Mucosa of rectum (tissue), 2 donors: ENCODE data around the gene FAM187B.

Source experiments
- H3K27ac ChIP-seq, 2 donors: one replicate each; pipeline ENCODE4 v1.7.0; 2013; ENCODE audit warnings: inconsistent platforms in 2 of 2, low read depth in 2 of 2, low read length in 2 of 2
- H3K27me3 ChIP-seq, 2 donors: one replicate each; pipeline ENCODE4 v1.7.0; 2013; ENCODE audit warnings: low read length in 2 of 2; ENCODE audit not compliant: control insufficient read depth in 2 of 2, insufficient read depth in 2 of 2
- H3K36me3 ChIP-seq, 2 donors: one replicate each; pipeline ENCODE4 v1.7.0; 2013; ENCODE audit warnings: low read length in 2 of 2; ENCODE audit not compliant: control insufficient read depth in 2 of 2, insufficient read depth in 2 of 2
- H3K4me1 ChIP-seq, 2 donors: one replicate each; pipeline ENCODE4 v1.7.0; 2013; ENCODE audit warnings: low read length in 2 of 2, mild to moderate bottlenecking in 1 of 2; ENCODE audit not compliant: control insufficient read depth in 2 of 2, insufficient read depth in 2 of 2
- H3K4me3 ChIP-seq, 2 donors: one replicate each; pipeline ENCODE4 v1.7.0; 2013; ENCODE audit warnings: low read length in 2 of 2
- H3K9ac ChIP-seq, 2 donors: one replicate each; pipeline ENCODE4 v1.7.0; 2013; ENCODE audit warnings: low read length in 2 of 2, low read depth in 1 of 2, mild to moderate bottlenecking in 1 of 2
- H3K9me3 ChIP-seq, 2 donors: one replicate each; pipeline ENCODE4 v1.7.0; 2013; ENCODE audit warnings: low read length in 2 of 2; ENCODE audit not compliant: control insufficient read depth in 2 of 2
- donor health status: healthy.
- donor health status: Normal muscosa, but diverticular disease.

Gene FAM187B

DNA sequence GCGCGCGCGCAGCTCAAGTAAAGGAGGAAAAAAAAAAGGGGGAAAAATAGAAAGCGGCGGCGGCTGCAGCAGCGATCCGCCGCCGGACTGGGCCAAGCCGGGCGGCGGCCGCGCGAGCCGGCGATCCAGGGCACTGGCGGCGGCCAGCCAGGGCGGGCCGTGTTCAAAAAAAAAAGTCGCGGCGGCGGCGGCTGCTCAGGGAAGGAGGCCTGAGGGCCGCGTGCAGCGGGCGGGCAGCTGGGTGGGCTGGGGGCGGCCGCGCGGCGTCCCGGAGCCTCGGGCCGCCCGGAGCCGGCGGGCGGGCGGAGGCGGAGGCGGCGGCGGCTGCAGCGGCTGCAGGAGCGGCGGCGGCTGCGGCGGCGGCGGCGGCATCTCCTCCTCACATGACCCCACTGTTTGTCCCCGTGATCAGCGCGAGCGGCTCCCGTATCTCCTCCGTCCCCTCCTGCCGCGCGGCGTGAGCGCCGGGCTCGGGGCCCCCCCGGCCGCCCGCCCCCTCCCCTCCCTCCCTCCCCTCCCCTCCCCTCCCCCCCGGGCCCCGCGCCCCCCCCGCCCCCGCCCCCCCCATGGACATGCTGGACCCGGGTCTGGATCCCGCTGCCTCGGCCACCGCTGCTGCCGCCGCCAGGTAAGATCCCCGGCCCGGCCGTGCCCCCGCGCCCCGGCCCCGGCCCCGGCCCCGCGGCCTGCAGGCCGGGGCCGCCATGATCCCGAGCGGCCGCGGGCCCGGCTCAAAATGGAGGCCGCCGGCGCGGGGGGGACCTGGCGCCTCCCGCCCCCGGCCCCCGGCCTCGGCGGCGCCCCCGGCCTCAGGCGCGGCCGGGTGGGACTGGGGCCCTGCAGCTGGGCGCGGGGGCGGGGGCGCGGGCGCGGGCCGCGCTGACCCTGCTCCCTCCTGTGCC, 40.2 kb upstream of the FAM187B start, which contains the start of gene USF2:
Gene USF2, plus strand, starts transcription at position 427 of the 902 bp plus-strand sequence. Its CDS starts 140 bp downstream, at position 567.
- Histone ChIP-seq H3K9me3 (no peaks in the 10 kb centered on the region), H3K27me3 (no peaks in the 10 kb centered on the region), H3K9ac (peak within 1 kb of the TSS; percentile 75 to 85), H3K4me1 (peaks cover 11 to 15% of the 10 kb centered on the region in 2 donors), H3K4me3 (peak within 1 kb of the TSS; percentile 87), H3K27ac (peak within 1 kb of the TSS; percentile 93 to 94), H3K36me3 (peaks cover 35 to 41% of the 10 kb centered on the region in 2 donors)

DNA sequence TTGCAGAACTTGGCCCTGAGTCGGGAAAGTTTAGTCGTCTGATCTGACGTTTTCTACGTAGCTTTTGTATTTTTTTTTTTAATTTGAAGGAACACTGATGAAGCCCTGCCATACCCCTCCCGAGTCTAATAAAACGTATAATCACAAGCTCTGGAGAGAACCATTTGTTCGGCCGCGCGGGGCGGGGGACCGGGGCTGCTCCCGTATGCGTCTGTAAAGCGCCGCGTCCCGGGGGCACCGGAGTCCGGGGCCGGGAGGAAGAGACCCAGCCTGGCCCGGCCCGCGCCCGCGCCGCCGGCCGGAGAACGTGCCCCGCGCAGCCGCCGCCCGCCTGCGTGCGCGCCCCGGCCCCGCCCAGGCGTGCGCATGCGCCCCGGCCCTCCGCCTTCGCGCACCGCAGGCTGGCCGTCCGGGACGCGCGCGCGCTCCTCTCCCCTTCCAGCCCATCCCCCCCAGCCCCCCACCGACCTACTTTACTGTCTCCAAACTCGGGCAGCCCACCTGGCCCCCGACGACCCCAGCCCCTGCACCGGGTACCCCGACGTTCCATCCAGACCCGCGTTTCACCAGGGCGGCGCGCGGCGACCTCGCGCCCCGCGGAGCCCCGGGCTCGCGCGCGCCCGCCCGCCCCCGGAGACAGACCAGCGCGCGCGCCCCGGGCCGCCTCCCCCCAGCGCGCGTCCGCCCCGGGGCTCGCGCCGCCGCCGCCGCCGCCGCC, 39.4 kb upstream of the FAM187B start:
- H3K4me3 ChIP-seq = peak overlapping the region; percentile 87
- H3K27me3 ChIP-seq = no peaks in the 10 kb centered on the region
- peaks cover 33 to 35% of the 10 kb centered on the region in 2 donors for H3K36me3 ChIP-seq
- no peaks in the 10 kb centered on the region for H3K9me3 ChIP-seq
- peak overlapping the region; percentile 70 to 85 for H3K9ac ChIP-seq
- H3K27ac ChIP-seq = peak overlapping the region; percentile 87 to 88
- peaks cover 11 to 15% of the 10 kb centered on the region in 2 donors for H3K4me1 ChIP-seq

DNA sequence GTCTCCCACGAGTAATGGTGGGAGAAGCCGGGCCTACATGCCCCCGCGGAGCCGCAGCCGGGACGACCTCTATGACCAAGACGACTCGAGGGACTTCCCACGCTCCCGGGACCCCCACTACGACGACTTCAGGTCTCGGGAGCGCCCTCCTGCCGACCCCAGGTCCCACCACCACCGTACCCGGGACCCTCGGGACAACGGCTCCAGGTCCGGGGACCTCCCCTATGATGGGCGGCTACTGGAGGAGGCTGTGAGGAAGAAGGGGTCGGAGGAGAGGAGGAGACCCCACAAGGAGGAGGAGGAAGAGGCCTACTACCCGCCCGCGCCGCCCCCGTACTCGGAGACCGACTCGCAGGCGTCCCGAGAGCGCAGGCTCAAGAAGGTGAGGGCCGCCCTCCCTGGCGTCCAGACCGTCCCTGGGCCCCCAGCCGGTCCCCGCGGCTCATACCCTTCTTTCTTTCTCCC, 38.8 kb upstream of the FAM187B start:
- Histone ChIP-seq H3K4me3 (peak overlapping the region; percentile 87), H3K9me3 (no peaks in the 10 kb centered on the region), H3K27me3 (no peaks in the 10 kb centered on the region), H3K4me1 (peaks cover 11 to 15% of the 10 kb centered on the region in 2 donors), H3K36me3 (peaks cover 34 to 37% of the 10 kb centered on the region in 2 donors), H3K27ac (peak overlapping the region; percentile 87 to 88), H3K9ac (peak overlapping the region; percentile 70 to 85)

DNA sequence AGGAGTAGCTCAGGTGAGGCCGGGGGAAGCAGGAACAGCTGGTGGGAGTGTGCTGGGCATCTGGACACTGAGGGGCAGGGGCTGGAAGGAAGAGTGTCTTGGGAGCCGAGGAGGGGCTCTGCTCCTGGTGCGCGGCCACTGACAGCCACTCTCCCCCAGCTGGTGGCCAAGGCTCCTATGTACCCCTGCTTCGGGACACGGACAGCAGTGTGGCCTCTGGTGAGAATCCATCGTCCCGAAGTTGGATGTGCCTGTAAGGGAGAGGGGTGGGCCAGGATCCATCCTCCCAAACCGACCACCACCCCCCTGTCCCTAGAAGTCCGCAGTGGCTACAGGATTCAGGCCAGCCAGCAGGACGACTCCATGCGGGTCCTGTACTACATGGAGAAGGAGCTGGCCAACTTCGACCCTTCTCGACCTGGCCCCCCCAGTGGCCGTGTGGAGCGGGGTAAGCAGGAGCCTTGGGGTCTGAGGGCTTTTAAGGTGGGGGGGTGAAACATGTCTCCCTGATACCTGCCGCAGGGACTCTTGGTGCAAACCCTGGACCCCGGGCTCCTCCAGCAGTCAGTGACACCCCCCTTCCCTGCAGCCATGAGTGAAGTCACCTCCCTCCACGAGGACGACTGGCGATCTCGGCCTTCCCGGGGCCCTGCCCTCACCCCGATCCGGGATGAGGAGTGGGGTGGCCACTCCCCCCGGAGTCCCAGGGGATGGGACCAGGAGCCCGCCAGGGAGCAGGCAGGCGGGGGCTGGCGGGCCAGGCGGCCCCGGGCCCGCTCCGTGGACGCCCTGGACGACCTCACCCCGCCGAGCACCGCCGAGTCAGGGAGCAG, 38.2 kb upstream of the FAM187B start:
- H3K4me3 ChIP-seq = peak overlapping the region; percentile 87
- peaks cover 11 to 15% of the 10 kb centered on the region in 2 donors for H3K4me1 ChIP-seq
- H3K27ac ChIP-seq = peak overlapping the region; percentile 87 to 88
- no peaks in the 10 kb centered on the region for H3K27me3 ChIP-seq
- peaks cover 31 to 37% of the 10 kb centered on the region in 2 donors for H3K36me3 ChIP-seq
- peak overlapping the region; percentile 70 to 85 for H3K9ac ChIP-seq
- H3K9me3 ChIP-seq = no peaks in the 10 kb centered on the region

DNA sequence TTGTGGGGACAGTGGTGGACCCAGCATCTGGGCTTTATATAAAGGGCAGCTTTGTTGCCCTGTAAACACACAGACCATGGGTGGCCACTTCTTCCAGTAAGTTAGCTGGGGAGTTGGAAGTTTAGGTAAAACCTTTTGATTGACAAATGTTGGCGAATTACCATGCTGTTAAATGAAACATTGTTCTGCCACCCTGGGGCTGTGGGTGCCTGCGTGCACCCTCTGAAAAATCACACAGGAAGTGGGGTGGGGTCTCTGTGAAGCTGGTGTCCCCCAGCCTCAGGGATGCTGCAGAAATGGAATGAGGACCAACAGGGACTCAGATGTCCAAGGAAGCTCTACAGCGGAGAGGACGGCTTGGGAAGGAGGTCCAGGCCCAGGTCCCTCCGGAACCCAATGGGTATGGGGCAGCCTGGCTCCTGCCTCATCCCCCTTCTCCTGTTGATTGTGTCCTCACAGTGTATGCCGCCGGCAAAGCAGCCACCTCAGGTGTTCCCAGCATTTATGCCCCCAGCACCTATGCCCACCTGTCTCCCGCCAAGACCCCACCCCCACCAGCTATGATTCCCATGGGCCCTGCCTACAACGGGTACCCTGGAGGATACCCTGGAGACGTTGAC, 37.5 kb upstream of the FAM187B start:
- peaks cover 25 to 34% of the 10 kb centered on the region in 2 donors for H3K36me3 ChIP-seq
- H3K4me3 ChIP-seq = no peak overlapping the region
- peaks cover 11 to 15% of the 10 kb centered on the region in 2 donors for H3K4me1 ChIP-seq
- H3K9me3 ChIP-seq = no peaks in the 10 kb centered on the region
- H3K27me3 ChIP-seq = no peaks in the 10 kb centered on the region
- no peak overlapping the region for H3K9ac ChIP-seq
- H3K27ac ChIP-seq = no peak overlapping the region

DNA sequence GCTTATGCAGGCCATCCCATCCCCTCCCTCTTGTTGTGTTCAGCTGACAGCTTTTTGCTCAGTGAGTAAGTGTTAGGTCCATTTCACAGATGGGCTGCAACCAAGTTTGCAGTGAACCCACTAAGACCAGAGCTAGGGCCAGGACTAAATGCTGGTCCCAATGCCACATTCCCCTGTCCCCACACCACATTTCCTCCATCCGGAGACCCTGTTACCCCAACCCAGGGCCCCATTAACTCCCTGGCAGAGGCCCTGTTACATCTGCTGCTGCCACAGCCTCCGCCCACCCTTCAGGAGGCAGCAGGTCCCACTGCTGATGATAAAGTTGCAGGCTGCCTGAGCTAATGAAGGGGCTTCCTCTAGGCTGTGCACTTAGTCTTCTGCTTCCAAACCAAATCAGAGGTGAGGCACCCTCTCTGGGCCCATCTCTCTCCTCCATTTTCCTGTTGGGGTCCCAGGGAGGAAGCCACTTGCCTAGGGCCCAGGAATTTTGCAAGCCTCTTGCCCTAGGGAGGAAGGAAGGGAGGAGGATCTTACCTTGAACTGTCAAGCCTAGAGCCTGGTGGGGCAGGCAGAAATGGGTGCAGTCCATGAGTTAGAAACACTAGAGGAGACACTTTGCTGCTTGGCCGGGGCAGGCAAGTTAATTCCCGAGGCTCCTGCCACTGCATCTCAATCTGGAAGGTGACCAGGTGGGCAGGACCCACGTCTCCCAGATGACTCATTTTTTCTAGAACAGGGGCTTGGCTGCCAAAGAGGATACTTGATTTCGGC, 36.8 kb upstream of the FAM187B start:
- peaks cover 22 to 27% of the 10 kb centered on the region in 2 donors for H3K36me3 ChIP-seq
- no peaks in the 10 kb centered on the region for H3K27me3 ChIP-seq
- H3K9ac ChIP-seq = no peak overlapping the region
- no peak overlapping the region for H3K4me3 ChIP-seq
- peaks cover 10 to 13% of the 10 kb centered on the region in 2 donors for H3K4me1 ChIP-seq
- H3K9me3 ChIP-seq = no peaks in the 10 kb centered on the region
- no peak overlapping the region for H3K27ac ChIP-seq

DNA sequence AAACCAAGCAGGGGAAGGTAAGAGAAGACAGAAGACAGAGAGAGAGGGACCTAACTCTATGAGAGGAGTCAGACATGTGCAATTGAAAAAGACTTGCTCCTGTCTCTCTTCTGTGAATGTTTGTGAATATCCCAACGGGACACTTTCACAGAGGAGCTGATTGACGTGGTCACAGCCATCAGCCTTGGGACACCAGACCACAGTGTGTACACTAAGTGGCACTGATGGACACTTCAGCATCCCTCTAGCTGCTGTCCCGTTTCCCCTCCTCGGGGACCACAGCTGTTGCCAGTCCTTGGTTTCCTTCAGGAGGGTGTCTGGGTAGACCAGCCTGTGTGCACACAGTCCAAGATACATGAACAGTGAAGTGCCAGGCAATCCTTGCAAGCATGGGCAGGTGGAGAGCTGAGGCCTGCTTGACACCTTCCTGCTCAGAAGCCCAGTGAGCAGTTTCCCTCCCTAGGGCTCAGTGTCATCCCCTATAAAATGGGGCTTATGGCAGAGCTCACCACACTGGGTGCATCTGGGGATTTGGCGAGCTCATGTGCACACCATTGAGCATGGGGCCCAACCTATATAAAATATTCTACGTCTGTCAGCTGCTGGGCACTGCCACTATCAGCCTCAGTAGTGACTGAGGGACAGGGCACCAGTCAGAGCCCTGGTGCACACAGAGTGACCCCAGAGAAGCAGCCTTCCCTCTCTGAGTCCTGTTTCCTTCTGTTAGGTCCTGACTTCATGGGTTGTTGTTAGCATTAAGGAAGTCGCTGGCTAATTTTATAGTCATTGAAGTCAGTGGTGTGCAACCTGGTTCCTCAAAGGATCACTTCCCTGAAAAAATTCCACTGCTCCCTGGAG, 36.0 kb upstream of the FAM187B start:
- H3K9ac ChIP-seq = no peak overlapping the region
- peaks cover 24 to 26% of the 10 kb centered on the region in 2 donors for H3K36me3 ChIP-seq
- no peaks in the 10 kb centered on the region for H3K9me3 ChIP-seq
- no peaks in the 10 kb centered on the region for H3K27me3 ChIP-seq
- H3K4me1 ChIP-seq = peaks cover 5 to 8% of the 10 kb centered on the region in 2 donors
- H3K4me3 ChIP-seq = no peak overlapping the region
- no peak overlapping the region for H3K27ac ChIP-seq

DNA sequence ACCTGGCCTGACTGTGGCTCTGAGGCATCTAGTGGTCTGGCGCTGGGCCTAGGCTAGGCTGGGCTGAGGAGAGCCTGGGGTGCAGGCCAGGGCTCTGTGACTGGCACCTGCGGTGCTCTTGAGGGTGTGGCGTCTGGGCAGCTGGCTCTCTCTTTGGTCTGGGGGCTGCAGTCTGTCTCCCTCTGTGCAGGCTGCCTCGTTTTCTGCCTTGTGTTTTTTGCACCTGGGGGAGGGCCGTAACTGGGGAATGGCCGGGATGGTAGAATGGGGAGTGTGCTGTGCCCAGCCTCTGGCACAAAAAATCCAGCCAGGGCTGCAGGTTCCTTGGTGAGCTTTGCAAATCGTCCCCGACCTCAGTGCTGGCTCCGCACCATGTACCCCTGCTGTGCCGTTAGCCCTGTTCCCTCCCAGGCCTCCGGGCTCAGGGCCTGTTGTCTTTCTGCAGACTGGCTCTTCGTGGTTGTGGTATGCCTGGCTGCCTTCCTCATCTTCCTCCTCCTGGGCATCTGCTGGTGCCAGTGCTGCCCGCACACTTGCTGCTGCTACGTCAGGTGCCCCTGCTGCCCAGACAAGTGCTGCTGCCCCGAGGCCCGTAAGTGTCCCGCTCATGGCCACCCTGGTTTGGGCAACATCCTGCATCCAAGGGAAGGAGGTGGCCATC, 33.7 kb upstream of the FAM187B start:
- Histone ChIP-seq H3K9me3 (no peaks in the 10 kb centered on the region), H3K27me3 (no peaks in the 10 kb centered on the region), H3K4me3 (no peak overlapping the region), H3K4me1 (peaks cover 5% of the 10 kb centered on the region in 2 donors), H3K9ac (no peak overlapping the region), H3K27ac (no peak overlapping the region), H3K36me3 (peaks cover 25 to 30% of the 10 kb centered on the region in 2 donors)
